K562 (cell line): ENCODE measurements around the gene FRMPD1. TPM values are rescaled to one million over a fixed set of nuclear protein-coding genes. Genes with fewer than 3 reads are reported as not detected.

Experiments
- ARID3A ChIP-seq: IDR thresholded peaks from 2 replicates; pipeline ENCODE4 v1.6.1; 2012; ENCODE audit warnings: low read depth, low read length, improper control_type of control experiment, borderline replicate concordance
- C11orf30 ChIP-seq: fragments of 450-650 bp; IDR thresholded peaks from 2 replicates; pipeline ENCODE4 v1.6.1; 2016; ENCODE audit warnings: low read depth, mild to moderate bottlenecking
- CREM ChIP-seq: IDR thresholded peaks from 2 replicates; pipeline ENCODE4 v1.6.1; 2014; ENCODE audit warnings: antibody characterized with exemption, low read depth
- ELF4 ChIP-seq: fragments of 450-650 bp; formaldehyde crosslinking; IDR thresholded peaks from 2 replicates; pipeline ENCODE4 v1.4.0; 2022; ENCODE audit warnings: missing genetic modification characterization
- ETV5 ChIP-seq: sonication (generic); formaldehyde crosslinking; IDR thresholded peaks from 2 replicates; pipeline ENCODE4 v1.4.0; 2020; ENCODE audit warnings: low read depth, mild to moderate bottlenecking, missing genetic modification reagents
- HCFC1 ChIP-seq: IDR thresholded peaks from 2 replicates; pipeline ENCODE4 v1.6.1; 2012; ENCODE audit warnings: low read depth, low read length, improper control_type of control experiment
- MAFK ChIP-seq: IDR thresholded peaks from 2 replicates; pipeline ENCODE4 v1.6.1; 2011; ENCODE audit warnings: low read length, improper control_type of control experiment
- NFIX ChIP-seq: fragments of 250-450 bp; sonication (Bioruptor Pico); IDR thresholded peaks from 2 replicates; pipeline ENCODE4 v1.4.0; 2020; ENCODE audit warnings: low read depth, mild to moderate bottlenecking, moderate library complexity
- RAD51 ChIP-seq: fragments of 450-650 bp; IDR thresholded peaks from 2 replicates; pipeline ENCODE4 v1.7.1; 2016; ENCODE audit warnings: low read depth, mild to moderate bottlenecking, borderline replicate concordance
- SAFB2 ChIP-seq: fragments of 200-400 bp; formaldehyde crosslinking; IDR thresholded peaks from 2 replicates; pipeline ENCODE4 v1.6.1; 2018; ENCODE audit warnings: borderline replicate concordance, low read length, low read depth, moderate library complexity; ENCODE audit not compliant: severe bottlenecking
- TEAD1 ChIP-seq, 2 experiments: fragments of 450-650 bp in 1 of 2; sonication (generic) in 1 of 2; formaldehyde crosslinking; IDR thresholded peaks; 2 replicates each; pipeline versions ENCODE4 v1.4.0 to v1.8.0; 2020 to 2022; ENCODE audit warnings: mild to moderate bottlenecking in 2 of 2, missing genetic modification reagents in 1 of 2
- TRIM24 ChIP-seq, 2 experiments: fragments of 450-650 bp; IDR thresholded peaks; 2 replicates each; pipeline ENCODE4 v1.6.1; 2016
- ZBED1 ChIP-seq: IDR thresholded peaks from 2 replicates; pipeline ENCODE4 v1.6.1; 2014
- ZNF134 ChIP-seq: fragments of 250-450 bp; sonication (Bioruptor Pico); conservative IDR thresholded peaks from 2 replicates; pipeline ENCODE4 v1.4.0; 2020
- ZNF408 ChIP-seq: fragments of 250-450 bp; sonication (Bioruptor Pico); IDR thresholded peaks from 2 replicates; pipeline ENCODE4 v1.4.0; 2020; ENCODE audit warnings: low read depth, mild to moderate bottlenecking, moderate library complexity
- ZNF695 ChIP-seq: fragments of 450-650 bp; formaldehyde crosslinking; IDR thresholded peaks from 2 replicates; pipeline ENCODE4 v1.4.0; 2020; ENCODE audit warnings: mild to moderate bottlenecking, moderate library complexity
- ZNF76 ChIP-seq: fragments of 250-450 bp; sonication (Bioruptor Pico); IDR thresholded peaks from 2 replicates; pipeline ENCODE4 v1.4.0; 2020; ENCODE audit warnings: mild to moderate bottlenecking, moderate library complexity, borderline replicate concordance
- polyA plus RNA-seq, 8 experiments: library from polyadenylated mRNA; depleted of rRNA in 4 of 8; stranded (reverse) in 5 of 8; unstranded in 3 of 8; fragments of >200 nt; fragmentation: Nextera tagmentation in 2 of 8; fragmentation: Illumina TruSeq in 1 of 8; extraction: Ambion mirVana in 2 of 8; extraction: Trizol in 1 of 8; gene quantifications; 2 replicates each; pipeline versions ENCODE4 v1.2.1 to v1.2.3, GENCODE V29; 2011 to 2014; ENCODE audit warnings: inconsistent platforms in 1 of 8, missing spikeins in 1 of 8
- total RNA-seq, 7 experiments: library from RNA; depleted of rRNA in 6 of 7; stranded (reverse); fragments of >200 nt in 6 of 7; fragmentation: Illumina TruSeq in 2 of 7; extraction: Trizol in 2 of 7; gene quantifications; 2 replicates each; pipeline versions ENCODE4 v1.2.1 to v1.2.3, GENCODE V29; 2011 to 2021; ENCODE audit warnings: low replicate concordance in 1 of 7
- TF ChIP-seq, protein P1 (sequence below): sonication (generic); formaldehyde crosslinking; IDR thresholded peaks from 2 replicates; pipeline ENCODE4 v1.8.0; 2022; ENCODE audit warnings: mild to moderate bottlenecking, missing genetic modification reagents, borderline replicate concordance
- TF ChIP-seq, protein P2 (sequence below), 2 experiments: fragments of 450-650 bp in 1 of 2; sonication (generic) in 1 of 2; formaldehyde crosslinking in 1 of 2; IDR thresholded peaks in 1 of 2; conservative IDR thresholded peaks in 1 of 2; 2 replicates each; pipeline versions ENCODE4 v1.6.1 to v1.8.1; 2016 to 2023; ENCODE audit warnings: mild to moderate bottlenecking in 2 of 2, moderate library complexity in 2 of 2, inconsistent platforms in 1 of 2, missing genetic modification reagents in 1 of 2
- TF ChIP-seq, protein P3 (sequence below): sonication (generic); formaldehyde crosslinking; IDR thresholded peaks from 2 replicates; pipeline ENCODE4 v1.8.1; 2023; ENCODE audit warnings: mild to moderate bottlenecking, missing genetic modification reagents

The FRMPD1 gene
- total and polyA plus RNA-seq, 9 of the 15 experiments (the other 6 are each of a cell fraction or from before 2014, with no cell fraction given), result not detected

DNA sequence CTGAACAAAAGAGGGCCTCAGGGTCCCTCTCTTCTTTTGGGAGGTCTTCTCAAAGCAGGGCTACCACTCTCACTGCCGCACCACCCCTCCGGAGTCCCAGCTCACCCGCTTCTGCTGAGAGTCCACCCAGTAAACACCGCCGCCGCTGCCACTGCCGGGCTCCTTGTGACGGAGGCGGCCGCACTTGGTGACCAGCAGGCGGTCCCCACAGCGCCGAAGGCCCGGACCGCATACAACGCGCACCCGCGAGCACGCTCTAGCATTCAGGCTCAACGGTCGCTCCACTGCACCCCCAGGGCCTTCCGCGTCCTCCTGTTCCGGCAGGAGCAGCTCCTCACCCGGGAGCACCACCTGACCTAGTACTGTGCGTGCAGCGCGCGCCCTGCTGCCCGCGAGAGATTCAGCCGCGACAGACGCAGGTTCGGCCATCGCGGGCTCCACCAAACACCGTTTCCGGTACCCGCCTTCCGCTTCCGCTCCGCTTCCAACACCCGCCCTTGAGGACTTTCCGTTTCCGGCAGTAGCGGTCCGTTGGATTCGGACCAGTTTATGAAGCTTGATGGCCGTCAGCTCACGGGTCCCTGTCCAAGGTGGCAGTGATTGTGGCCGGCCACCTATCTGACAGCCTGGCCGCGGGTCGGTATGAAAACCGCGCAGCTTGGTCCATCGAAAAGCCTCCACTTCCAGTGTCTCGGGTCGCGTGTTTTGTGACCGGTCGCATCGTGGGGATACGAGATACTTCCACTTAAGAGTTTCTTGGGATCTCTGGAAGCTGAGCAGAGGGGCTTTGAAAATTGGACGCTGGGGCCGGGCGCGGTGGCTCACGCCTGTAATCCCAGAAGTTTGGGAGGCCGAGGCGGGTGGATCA, 134.1 kb downstream of the FRMPD1 start, which contains the start of gene EXOSC3 (continued):
- TF ChIP-seq SAFB2 (no peak), ZNF695 (CRISPR knock-in tag) (no peak), ZBED1 (peak; percentile 75), ZNF134 (no peak), NFIX (CRISPR knock-in tag) (no peak), ARID3A (no peak), HCFC1 (peak; percentile 77), TEAD1 (CRISPR knock-in tag; IDR thresholded peaks at IDR 0.05) (no peak; a peak in 1 of 4 replicates), ZNF408 (CRISPR knock-in tag) (no peak), TRIM24 (IDR thresholded peaks at IDR 0.05) (peak in 1 of 2 experiments; percentile 91; a peak in 2 of 4 replicates), ETV5 (CRISPR knock-in tag) (peak; percentile 95), RAD51 (peak; percentile 59; the same call in 1 of the 2 replicates), MAFK (no peak), ZNF76 (CRISPR knock-in tag) (no peak), ELF4 (CRISPR knock-in tag) (no peak), CREM (peak; percentile 76; the same call in 1 of the 2 replicates), C11orf30 (peak; percentile 99)
- TF ChIP-seq, protein P1, sequence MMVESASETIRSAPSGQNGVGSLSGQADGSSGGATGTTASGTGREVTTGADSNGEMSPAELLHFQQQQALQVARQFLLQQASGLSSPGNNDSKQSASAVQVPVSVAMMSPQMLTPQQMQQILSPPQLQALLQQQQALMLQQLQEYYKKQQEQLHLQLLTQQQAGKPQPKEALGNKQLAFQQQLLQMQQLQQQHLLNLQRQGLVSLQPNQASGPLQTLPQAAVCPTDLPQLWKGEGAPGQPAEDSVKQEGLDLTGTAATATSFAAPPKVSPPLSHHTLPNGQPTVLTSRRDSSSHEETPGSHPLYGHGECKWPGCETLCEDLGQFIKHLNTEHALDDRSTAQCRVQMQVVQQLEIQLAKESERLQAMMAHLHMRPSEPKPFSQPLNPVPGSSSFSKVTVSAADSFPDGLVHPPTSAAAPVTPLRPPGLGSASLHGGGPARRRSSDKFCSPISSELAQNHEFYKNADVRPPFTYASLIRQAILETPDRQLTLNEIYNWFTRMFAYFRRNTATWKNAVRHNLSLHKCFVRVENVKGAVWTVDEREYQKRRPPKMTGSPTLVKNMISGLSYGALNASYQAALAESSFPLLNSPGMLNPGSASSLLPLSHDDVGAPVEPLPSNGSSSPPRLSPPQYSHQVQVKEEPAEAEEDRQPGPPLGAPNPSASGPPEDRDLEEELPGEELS (CRISPR knock-in tag), result peak; percentile 18; the same call in 1 of the 2 replicates
- TF ChIP-seq, protein P2, sequence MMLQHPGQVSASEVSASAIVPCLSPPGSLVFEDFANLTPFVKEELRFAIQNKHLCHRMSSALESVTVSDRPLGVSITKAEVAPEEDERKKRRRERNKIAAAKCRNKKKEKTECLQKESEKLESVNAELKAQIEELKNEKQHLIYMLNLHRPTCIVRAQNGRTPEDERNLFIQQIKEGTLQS (IDR thresholded peaks at IDR 0.05), result no peak
- TF ChIP-seq, protein P2 (CRISPR knock-in tag; conservative IDR thresholded peaks at IDR 0.05), result peak; percentile 87
- TF ChIP-seq, protein P3, sequence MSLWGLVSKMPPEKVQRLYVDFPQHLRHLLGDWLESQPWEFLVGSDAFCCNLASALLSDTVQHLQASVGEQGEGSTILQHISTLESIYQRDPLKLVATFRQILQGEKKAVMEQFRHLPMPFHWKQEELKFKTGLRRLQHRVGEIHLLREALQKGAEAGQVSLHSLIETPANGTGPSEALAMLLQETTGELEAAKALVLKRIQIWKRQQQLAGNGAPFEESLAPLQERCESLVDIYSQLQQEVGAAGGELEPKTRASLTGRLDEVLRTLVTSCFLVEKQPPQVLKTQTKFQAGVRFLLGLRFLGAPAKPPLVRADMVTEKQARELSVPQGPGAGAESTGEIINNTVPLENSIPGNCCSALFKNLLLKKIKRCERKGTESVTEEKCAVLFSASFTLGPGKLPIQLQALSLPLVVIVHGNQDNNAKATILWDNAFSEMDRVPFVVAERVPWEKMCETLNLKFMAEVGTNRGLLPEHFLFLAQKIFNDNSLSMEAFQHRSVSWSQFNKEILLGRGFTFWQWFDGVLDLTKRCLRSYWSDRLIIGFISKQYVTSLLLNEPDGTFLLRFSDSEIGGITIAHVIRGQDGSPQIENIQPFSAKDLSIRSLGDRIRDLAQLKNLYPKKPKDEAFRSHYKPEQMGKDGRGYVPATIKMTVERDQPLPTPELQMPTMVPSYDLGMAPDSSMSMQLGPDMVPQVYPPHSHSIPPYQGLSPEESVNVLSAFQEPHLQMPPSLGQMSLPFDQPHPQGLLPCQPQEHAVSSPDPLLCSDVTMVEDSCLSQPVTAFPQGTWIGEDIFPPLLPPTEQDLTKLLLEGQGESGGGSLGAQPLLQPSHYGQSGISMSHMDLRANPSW, result peak; percentile 99; the same call in 1 of the 2 replicates
